Activated CD8-positive, alpha-beta T cell treated with anti-CD3 and anti-CD28 coated beads, Interleukin-2, amount 10 ng/mL, durations not matched to agents 7 days and 5 days (primary cell): Measurements from ENCODE around the gene EFCAB13. TPM values are rescaled to one million over a fixed set of nuclear protein-coding genes. Genes with fewer than 3 reads are reported as not detected.
A peak's percentile ranks its signal among the peaks of the same experiment; 100 is the strongest.

ENCODE experiments used
- ATAC-seq: fragments of 150-1000 bp; cut with Tn5 transposase; one replicate; pipeline ENCODE4 v1.10.0; 2021; ENCODE audit warnings: moderate library complexity
- CTCF ChIA-PET: fragments of 350-600 bp; sonication (Branson Sonifier 250); formaldehyde crosslinking; loops from one replicate; lab custom pipeline; 2021; ENCODE audit warnings: antibody characterized with exemption; lab: Charles Lee
- POLR2A ChIA-PET: fragments of 350-600 bp; sonication (Branson Sonifier 250); formaldehyde crosslinking; loops from one replicate; lab custom pipeline; 2021; ENCODE audit warnings: antibody characterized with exemption; lab: Charles Lee
- DNase-seq: peaks from one replicate; pipeline ENCODE4 v3.0.0-alpha.2; 2020
- H3K27ac Mint-ChIP-seq: one replicate; pipeline ENCODE4 v1.8.0; 2021; ENCODE audit warnings: mild to moderate bottlenecking, mixed read lengths
- H3K27me3 Mint-ChIP-seq: one replicate; pipeline ENCODE4 v1.8.0; 2021; ENCODE audit warnings: low read depth, mixed read lengths
- H3K36me3 Mint-ChIP-seq: one replicate; pipeline ENCODE4 v1.8.0; 2021; ENCODE audit warnings: low read depth, mixed read lengths
- H3K4me1 Mint-ChIP-seq: one replicate; pipeline ENCODE4 v1.8.0; 2021; ENCODE audit warnings: low read depth, mixed read lengths
- H3K4me3 Mint-ChIP-seq: one replicate; pipeline ENCODE4 v1.8.0; 2021; ENCODE audit warnings: mild to moderate bottlenecking, mixed read lengths
- H3K9me3 Mint-ChIP-seq: one replicate; pipeline ENCODE4 v1.8.0; 2022; ENCODE audit warnings: mixed read lengths; ENCODE audit not compliant: insufficient read depth
- total RNA-seq, 2 experiments: library from RNA; stranded (reverse); gene quantifications; one replicate each; pipeline ENCODE4 v1.2.3, GENCODE V29; 2021

The EFCAB13 gene
- total RNA-seq = 1 to 10 TPM; 4.4 to 4.6 TPM

GRCh38 chr17:47323382-47324223 lies at the start of gene EFCAB13:
Gene EFCAB13 (plus strand): TSS chr17:47323955. CDS start chr17:47328354, 4,399 bp downstream.
- peak; percentile 83 for DNase-seq
- Mint-ChIP-seq H3K4me3 (peak within 1 kb of the TSS; percentile 94), H3K36me3 (no peaks in the 10 kb centered on the region), H3K4me1 (peaks cover 20% of the 10 kb centered on the region), H3K27me3 (peaks cover 14% of the 10 kb centered on the region), H3K9me3 (peaks cover 5% of the 10 kb centered on the region), H3K27ac (peak within 1 kb of the TSS; percentile 96)
- ATAC-seq = peak; percentile 90
- ChIA-PET POLR2A (interaction anchor here (1.3 kb wide), 1 partner anchor 118 kb away, joined by 4 read pairs; no protein-coding TSS in a partner anchor), CTCF (interaction anchor here (1.4 to 2.1 kb wide), 3 partner anchors 31 to 293 kb away, joined by 4 to 7 read pairs (median 5); no protein-coding TSS in a partner anchor)

- H3K4me1 Mint-ChIP-seq = peaks cover 7% of the 10 kb centered on the region
- ChIA-PET POLR2A (no interaction called here), CTCF (no interaction called here)
- no peak for ATAC-seq
- no peak overlapping the region for H3K27ac Mint-ChIP-seq
- DNase-seq = no peak
- H3K9me3 Mint-ChIP-seq = peaks cover 2% of the 10 kb centered on the region
- H3K4me3 Mint-ChIP-seq = no peak overlapping the region
- peaks cover 26% of the 10 kb centered on the region for H3K27me3 Mint-ChIP-seq
- H3K36me3 Mint-ChIP-seq = no peaks in the 10 kb centered on the region
Observed at GRCh38 chr17:47274319-47275069, 49.3 kb upstream of the EFCAB13 start.

GRCh38 chr17:47275245-47275984 lies 48.3 kb upstream of the EFCAB13 start:
- Mint-ChIP-seq H3K36me3 (no peaks in the 10 kb centered on the region), H3K4me3 (no peak overlapping the region), H3K9me3 (no peaks in the 10 kb centered on the region), H3K27ac (no peak overlapping the region), H3K4me1 (peaks cover 9% of the 10 kb centered on the region), H3K27me3 (peaks cover 23% of the 10 kb centered on the region)
- DNase-seq (no peak), ATAC-seq (no peak)
- POLR2A ChIA-PET = no interaction called here
- CTCF ChIA-PET = no interaction called here

GRCh38 chr17:47276444-47276843 lies 47.3 kb upstream of the EFCAB13 start:
- ChIA-PET CTCF (no interaction called here), POLR2A (no interaction called here)
- peaks cover 9% of the 10 kb centered on the region for H3K4me1 Mint-ChIP-seq
- DNase-seq (no peak), ATAC-seq (no peak)
- H3K4me3 Mint-ChIP-seq = no peak overlapping the region
- peaks cover 21% of the 10 kb centered on the region for H3K27me3 Mint-ChIP-seq
- no peaks in the 10 kb centered on the region for H3K9me3 Mint-ChIP-seq
- H3K27ac Mint-ChIP-seq = no peak overlapping the region
- no peaks in the 10 kb centered on the region for H3K36me3 Mint-ChIP-seq

GRCh38 chr17:47276868-47277267 lies 46.9 kb upstream of the EFCAB13 start:
- no peaks in the 10 kb centered on the region for H3K36me3 Mint-ChIP-seq
- no peak for ATAC-seq
- H3K27ac Mint-ChIP-seq = no peak overlapping the region
- peaks cover 21% of the 10 kb centered on the region for H3K27me3 Mint-ChIP-seq
- ChIA-PET POLR2A (interaction anchor here (0.8 kb wide), 1 partner anchor 23 kb away, joined by 3 read pairs; no protein-coding TSS in a partner anchor), CTCF (no interaction called here)
- no peaks in the 10 kb centered on the region for H3K9me3 Mint-ChIP-seq
- H3K4me1 Mint-ChIP-seq = peaks cover 9% of the 10 kb centered on the region
- no peak overlapping the region for H3K4me3 Mint-ChIP-seq
- DNase-seq = no peak

GRCh38 chr17:47277921-47278320 lies 45.8 kb upstream of the EFCAB13 start:
- H3K27me3 Mint-ChIP-seq = peaks cover 21% of the 10 kb centered on the region
- ChIA-PET CTCF (no interaction called here), POLR2A (interaction anchor here (0.8 kb wide), 1 partner anchor 24 kb away, joined by 3 read pairs; no protein-coding TSS in a partner anchor)
- DNase-seq (no peak), ATAC-seq (no peak)
- peaks cover 9% of the 10 kb centered on the region for H3K4me1 Mint-ChIP-seq
- H3K27ac Mint-ChIP-seq = no peak overlapping the region
- H3K36me3 Mint-ChIP-seq = no peaks in the 10 kb centered on the region
- no peak overlapping the region for H3K4me3 Mint-ChIP-seq
- H3K9me3 Mint-ChIP-seq = no peaks in the 10 kb centered on the region

GRCh38 chr17:47278561-47278960 lies 45.2 kb upstream of the EFCAB13 start:
- CTCF ChIA-PET = no interaction called here
- ATAC-seq (no peak), DNase-seq (no peak)
- peaks cover 9% of the 10 kb centered on the region for H3K4me1 Mint-ChIP-seq
- no peaks in the 10 kb centered on the region for H3K9me3 Mint-ChIP-seq
- H3K4me3 Mint-ChIP-seq = no peak overlapping the region
- H3K27me3 Mint-ChIP-seq = peaks cover 22% of the 10 kb centered on the region
- H3K36me3 Mint-ChIP-seq = no peaks in the 10 kb centered on the region
- H3K27ac Mint-ChIP-seq = no peak overlapping the region
- POLR2A ChIA-PET = no interaction called here

- DNase-seq = no peak
- Mint-ChIP-seq H3K27ac (no peak overlapping the region), H3K9me3 (no peaks in the 10 kb centered on the region), H3K27me3 (peaks cover 19% of the 10 kb centered on the region), H3K36me3 (no peaks in the 10 kb centered on the region), H3K4me3 (no peak overlapping the region), H3K4me1 (peaks cover 9% of the 10 kb centered on the region)
- no peak for ATAC-seq
- CTCF ChIA-PET = no interaction called here
- POLR2A ChIA-PET = no interaction called here
Observed at GRCh38 chr17:47279062-47279801, 44.5 kb upstream of the EFCAB13 start.

- POLR2A ChIA-PET = no interaction called here
- no peak for ATAC-seq
- Mint-ChIP-seq H3K27ac (no peak overlapping the region), H3K9me3 (no peaks in the 10 kb centered on the region), H3K4me3 (no peak overlapping the region), H3K27me3 (peaks cover 19% of the 10 kb centered on the region), H3K4me1 (peaks cover 9% of the 10 kb centered on the region), H3K36me3 (no peaks in the 10 kb centered on the region)
- no peak for DNase-seq
- CTCF ChIA-PET = no interaction called here
Observed at GRCh38 chr17:47280072-47280811, 43.5 kb upstream of the EFCAB13 start.

- Mint-ChIP-seq H3K36me3 (no peaks in the 10 kb centered on the region), H3K27me3 (peaks cover 20% of the 10 kb centered on the region), H3K4me3 (no peak overlapping the region), H3K4me1 (peaks cover 9% of the 10 kb centered on the region), H3K27ac (no peak overlapping the region), H3K9me3 (no peaks in the 10 kb centered on the region)
- DNase-seq = no peak
- POLR2A ChIA-PET = no interaction called here
- no peak for ATAC-seq
- CTCF ChIA-PET = no interaction called here
Observed at GRCh38 chr17:47281216-47281615, 42.5 kb upstream of the EFCAB13 start.
